ENCODE measurements around the gene RHBDD1. TPM values are rescaled to one million over a fixed set of nuclear protein-coding genes. Genes with fewer than 3 reads are reported as not detected.

RHBDD1 gene
- total RNA-seq, 4 donors from 2014 or later: 15.0 to 21.0 (median 16.6) TPM

DNA sequence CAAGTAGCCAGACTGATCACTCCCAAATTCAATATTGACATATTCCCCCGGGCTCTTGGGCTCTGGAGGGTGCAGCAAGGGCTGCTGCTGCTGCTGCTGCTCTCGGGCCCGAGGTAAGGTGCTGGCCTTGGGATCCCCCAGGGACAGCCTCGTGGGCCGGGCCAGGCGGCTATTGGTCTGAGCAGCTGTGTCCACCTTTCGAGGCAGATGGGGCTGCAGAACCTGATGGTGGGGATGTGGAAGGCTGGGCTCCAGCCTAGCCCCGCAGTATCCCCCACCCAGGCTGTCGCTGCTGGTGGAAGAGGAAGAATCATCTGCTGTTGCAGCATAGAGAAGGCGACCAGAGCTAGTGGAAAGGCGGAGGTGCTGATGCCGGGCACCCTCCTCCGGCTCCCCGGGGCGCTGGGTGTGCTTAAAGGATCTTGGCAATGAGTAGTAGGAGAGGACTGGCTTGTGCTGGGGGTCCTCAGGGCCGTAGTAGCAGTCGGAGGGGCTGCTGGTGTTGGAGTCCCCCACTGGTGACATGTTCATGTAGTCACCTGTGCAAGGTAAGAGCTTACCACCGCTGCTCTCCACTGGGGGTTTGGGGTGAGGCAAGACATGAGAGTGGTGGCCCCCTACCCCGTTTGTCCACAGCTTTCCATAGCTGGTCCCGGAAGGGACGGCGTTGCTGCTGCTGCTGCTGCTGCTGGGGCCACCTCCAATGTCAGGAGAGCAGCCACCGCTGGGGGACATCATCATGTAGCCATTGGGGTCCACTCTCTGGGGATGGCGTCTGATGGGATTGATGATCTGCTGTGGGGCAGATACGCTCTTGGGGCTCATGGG, 39.6 kb upstream of the RHBDD1 start:
- TF ChIP-seq, protein P1, sequence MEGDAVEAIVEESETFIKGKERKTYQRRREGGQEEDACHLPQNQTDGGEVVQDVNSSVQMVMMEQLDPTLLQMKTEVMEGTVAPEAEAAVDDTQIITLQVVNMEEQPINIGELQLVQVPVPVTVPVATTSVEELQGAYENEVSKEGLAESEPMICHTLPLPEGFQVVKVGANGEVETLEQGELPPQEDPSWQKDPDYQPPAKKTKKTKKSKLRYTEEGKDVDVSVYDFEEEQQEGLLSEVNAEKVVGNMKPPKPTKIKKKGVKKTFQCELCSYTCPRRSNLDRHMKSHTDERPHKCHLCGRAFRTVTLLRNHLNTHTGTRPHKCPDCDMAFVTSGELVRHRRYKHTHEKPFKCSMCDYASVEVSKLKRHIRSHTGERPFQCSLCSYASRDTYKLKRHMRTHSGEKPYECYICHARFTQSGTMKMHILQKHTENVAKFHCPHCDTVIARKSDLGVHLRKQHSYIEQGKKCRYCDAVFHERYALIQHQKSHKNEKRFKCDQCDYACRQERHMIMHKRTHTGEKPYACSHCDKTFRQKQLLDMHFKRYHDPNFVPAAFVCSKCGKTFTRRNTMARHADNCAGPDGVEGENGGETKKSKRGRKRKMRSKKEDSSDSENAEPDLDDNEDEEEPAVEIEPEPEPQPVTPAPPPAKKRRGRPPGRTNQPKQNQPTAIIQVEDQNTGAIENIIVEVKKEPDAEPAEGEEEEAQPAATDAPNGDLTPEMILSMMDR (IDR thresholded peaks at IDR 0.05; ENCODE audit: low read depth): no peak

DNA sequence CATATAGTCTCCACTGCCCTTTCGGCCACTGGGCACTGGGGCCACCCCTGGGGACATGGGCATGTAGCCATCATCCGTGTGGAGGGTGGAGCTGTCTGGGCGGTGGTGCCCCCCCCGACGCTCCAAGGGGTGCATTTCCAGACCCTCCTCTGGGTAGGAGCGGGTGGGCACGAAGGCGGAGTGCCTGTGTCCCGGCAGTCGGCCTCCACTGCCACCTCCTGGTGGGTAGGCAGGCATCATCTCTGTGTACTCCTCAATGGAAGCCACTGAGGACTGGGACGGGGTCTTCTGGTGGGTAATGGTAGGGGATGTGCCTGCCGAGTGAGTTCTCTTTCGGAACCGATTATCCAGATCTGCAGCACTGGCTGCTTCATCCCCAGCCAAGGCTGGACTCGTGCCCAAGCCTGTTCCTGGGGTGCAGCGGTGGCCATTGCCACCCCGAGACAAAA, 39.0 kb upstream of the RHBDD1 start:
- TF ChIP-seq, protein P1 (IDR thresholded peaks at IDR 0.05; ENCODE audit: low read depth): no peak

DNA sequence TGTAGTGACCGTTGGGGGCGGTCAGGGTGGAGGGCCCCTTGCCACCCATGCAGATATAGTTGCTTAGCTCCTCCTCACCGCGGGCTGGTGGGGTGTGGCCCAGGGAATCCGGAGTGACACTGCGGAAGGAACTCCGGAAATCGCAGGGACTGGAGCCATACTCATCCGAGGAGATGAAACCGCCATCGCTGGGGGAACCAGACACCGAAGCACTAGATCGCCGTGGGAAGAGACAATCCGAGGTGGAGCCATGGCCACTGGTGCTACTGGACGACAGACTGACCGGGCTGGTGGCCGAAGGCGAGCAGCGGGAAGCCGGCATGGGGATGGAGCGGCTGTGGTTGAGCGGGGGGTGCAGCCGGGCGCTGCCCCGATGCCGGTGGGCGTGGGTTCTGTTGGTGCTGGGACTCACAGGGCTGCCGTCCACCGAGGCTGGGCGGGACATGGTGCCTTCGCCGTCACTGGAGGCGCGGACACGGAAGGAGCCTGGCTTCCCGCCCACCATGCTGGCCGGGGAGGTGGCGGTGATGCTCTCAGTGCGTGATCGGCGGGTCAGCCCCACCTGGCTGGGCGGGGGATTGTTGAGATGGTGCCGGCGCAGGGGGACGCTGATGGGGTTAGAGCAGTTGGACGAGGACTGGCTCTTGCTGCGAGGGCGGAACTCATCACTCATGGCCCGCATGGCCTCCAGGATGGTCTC, 38.4 kb upstream of the RHBDD1 start:
- TF ChIP-seq, protein P1 (IDR thresholded peaks at IDR 0.05; ENCODE audit: low read depth): no peak

DNA sequence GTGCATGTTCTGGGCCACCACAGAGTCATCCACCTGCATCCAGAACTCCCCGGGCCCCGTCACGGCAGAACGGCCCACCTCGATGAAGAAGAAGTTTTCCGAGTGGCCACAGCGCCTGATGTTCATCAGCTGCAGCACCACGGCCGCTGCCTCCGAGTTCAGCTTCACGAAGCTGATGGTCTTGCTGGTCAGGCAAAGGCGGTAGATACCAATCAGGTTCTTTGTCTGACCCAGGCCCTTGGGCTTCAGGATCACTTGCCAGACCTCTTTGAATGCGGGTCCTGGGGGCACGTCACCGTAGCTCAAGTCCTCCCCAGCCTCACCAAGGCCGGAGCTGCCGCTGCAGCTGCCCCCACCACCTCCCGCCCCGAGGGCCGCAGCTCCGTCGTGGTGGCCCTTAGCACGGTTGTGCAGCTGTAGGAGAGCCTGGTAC, 37.8 kb upstream of the RHBDD1 start:
- TF ChIP-seq, protein P1 (IDR thresholded peaks at IDR 0.05; ENCODE audit: low read depth): no peak

DNA sequence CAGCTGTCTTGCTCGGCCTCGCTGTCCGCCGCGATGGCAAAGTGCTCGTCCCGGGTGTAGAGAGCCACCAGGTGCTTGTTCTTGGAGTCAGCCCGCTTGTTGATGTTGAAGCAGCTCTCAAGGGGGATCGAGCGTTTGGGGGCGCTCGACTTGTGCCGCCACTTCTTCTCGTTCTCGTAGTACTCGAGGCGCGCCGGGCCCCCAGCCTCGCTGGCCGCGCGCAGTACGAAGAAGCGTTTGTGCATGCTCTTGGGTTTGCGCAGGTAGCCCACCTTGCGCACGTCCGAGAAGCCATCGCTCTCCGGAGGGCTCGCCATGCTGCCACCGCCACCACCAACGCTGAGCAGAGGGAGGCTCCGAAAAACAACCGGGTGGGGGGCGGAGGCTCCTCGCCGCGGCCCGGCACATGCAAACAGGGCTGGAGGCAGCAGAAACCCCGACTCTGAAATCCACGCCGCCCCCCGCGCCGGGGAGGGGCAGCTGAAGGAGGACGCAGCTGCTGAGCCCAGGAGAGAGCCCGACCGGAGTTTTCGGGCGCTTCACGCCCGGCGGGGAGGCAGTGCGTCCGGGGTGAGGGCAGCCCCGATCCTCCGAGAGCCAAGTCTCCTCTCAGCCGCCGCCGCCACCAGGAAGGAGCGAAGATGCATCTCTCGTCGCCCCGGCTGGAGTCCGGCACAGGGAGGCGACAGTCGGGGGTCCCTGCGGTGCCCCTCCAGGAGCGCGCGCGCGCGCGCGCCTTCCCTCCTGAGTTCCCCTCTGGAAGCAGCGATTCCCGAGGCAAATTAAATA, 37.2 kb upstream of the RHBDD1 start:
- TF ChIP-seq, protein P1 (IDR thresholded peaks at IDR 0.05; ENCODE audit: low read depth): no peak

DNA sequence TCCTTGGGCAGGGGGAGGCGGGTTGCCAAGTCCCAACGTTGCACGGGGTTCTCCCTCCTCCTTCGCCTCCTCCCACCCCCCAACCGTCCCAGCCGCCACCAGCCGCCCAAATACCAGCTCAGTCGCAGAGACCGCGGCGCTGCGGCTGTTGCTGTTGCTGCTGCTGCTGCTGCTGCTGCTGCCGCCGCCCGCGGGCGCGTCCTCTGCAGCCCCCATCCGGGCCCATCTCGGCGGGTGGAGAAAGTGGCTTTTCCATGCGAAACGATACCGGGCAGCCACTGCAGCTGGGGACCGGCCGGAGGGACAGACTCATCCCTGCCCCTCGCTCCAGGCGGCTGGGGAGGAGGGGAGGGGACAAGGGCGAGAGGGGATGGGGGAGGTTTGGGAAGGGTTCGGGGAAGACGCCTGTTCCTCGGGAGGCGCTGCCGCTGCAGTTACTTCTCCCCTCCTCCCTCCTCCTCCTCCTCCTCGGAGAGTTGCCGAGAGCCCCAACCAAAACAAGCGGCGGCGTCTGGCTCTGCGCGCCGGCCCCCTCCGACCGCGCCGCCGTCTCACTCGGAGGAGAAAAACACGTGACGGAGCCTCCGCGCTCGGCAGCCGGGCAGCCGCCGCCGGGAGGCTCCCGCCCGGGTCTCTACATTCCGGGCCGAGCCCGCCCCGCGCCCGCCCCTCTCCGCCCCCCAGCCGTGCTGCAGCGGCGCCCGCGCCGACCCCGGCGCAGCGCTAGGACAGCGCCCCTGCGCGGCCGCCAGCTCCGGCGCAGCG, 36.5 kb upstream of the RHBDD1 start, which contains the start of gene IRS1:
Gene IRS1, minus strand, starts transcription at position 610 of the 765 bp plus-strand sequence. CDS start 1,082 bp downstream, outside the sequence.
- TF ChIP-seq, protein P1 (IDR thresholded peaks at IDR 0.05; ENCODE audit: low read depth): no peak
